Stimulated activated CD4-positive, alpha-beta T cell treated with anti-CD3 and anti-CD28 coated beads, TNF-alpha, amount 100 ng/mL, for 1 hour (primary cell): ENCODE results near the gene CCDC102B.
"Not testable (repeated sequence)": the region's sequence is repeated elsewhere in the genome, so short reads cannot be mapped to it uniquely, and the experiment has no call there.

ENCODE experiments used
- DNase-seq, 3 donors: peaks; one replicate each; pipeline ENCODE4 v3.0.0-alpha.2; 2020; ENCODE audit warnings: low read depth in 3 of 3, low spot score in 1 of 3

The CCDC102B gene

DNA sequence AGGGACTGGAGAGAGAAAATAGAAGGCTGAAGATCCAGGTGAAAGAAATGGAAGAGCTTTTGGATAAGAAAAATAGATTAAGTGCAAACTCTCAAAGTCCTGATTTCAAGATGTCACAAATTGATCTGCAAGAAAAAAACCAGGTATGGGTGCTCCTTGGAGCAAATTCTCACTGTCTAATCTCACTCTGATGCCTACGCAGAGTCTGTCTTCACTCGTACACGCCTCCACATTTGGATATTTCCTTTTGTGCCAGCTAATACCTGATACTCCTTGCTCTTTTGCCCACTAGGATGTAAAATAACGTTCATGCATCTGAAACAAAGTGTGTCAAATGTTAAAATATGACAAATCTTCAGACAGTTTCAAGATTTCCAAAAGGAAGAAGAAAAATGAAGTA is 99.4 kb downstream of the CCDC102B start:
- no peak for DNase-seq

DNA sequence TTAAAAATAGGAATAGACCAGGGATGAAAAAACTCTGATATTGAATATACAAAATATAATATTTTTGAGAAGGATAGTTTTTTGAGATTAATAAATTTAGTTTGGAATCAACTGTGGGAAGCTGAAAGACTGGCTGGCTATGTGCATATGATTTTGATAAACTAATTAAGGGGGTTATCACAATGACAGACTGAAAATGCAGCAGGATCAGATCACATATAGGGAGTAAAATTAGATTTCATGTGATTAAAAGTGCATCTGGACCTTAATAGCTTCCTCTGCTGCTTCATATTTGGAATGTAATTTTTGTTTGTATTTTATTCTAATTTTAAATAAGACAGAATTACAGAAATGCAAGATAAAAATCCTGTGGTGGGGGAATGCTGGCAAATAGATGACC is 111.7 kb downstream of the CCDC102B start:
- no peak for DNase-seq

DNA sequence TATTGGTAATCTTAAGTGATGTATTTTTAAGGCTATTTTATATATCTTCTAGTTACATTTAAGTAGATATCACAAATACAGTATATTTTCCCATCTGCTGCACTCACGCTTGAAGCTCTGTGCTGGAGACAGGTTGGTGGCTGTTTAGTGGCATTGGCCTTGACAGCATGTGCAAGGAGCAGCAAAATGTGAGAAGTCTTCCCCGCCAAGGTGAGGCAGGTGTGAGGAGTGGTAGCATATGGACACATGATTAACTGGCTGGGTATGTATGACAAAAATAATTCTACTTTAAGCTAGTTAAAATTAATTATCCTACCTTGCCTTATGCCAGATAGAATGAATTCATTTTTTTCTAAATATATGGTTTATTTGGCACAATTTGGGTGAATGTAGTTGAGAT is 117.2 kb downstream of the CCDC102B start:
- no peak for DNase-seq

DNA sequence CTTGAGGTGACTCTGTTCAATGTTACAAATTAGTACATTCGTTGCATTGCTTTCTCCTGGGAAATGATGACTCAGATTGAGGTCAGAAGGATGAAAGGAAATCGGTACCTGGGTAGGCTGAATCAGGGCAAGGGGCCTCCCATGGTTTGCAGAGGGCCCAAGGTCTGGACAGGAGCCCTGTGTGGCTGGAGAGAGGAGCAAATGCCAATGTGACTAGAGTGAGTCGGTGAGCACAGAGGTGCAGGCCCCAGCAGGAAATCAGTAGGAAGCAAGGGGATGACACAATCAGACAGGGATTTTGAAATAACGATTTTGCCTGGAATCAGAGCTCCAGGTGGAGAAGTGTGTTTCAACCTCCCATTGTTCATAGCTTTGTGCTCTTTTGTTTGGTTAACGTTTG is 118.9 kb downstream of the CCDC102B start:
- DNase-seq, result no peak

DNA sequence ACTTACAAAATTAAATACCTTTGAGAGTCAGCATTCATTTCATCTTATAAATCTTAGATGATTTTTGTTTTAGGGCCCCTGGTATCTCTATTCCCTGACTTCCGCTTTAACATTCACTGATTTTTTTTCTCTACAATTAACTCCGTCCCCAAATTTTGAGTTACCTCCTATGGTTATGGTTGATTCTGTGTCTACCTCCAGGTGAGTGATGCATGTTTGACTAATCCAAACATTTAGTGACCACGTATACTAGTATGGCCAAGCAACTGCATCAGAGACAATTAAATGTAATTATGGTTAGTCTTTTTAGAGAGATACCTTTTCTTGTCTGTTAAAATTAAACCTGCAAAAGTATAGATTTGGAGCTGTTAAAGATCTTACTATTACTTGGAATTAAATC is 120.3 kb downstream of the CCDC102B start:
- no peak for DNase-seq

DNA sequence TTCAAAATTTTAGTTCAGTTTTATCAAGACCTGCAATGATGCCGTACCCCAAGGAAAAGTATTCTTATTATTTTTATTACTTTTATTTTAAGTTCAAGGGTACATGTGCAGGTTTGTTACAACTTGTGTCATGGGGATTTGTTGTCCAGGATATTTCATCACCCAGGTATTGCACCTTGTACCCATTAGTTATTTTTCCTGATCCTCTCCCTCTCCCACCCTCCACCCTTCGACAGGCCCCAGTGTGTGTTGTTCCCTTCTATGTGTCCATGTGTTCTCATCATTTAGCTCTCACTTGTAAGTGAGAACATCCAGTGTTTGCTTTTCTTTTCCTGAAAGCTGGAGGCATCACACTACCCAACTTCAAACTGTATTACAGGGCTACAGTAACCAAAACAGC is 122.0 kb downstream of the CCDC102B start:
- DNase-seq, result no peak

DNA sequence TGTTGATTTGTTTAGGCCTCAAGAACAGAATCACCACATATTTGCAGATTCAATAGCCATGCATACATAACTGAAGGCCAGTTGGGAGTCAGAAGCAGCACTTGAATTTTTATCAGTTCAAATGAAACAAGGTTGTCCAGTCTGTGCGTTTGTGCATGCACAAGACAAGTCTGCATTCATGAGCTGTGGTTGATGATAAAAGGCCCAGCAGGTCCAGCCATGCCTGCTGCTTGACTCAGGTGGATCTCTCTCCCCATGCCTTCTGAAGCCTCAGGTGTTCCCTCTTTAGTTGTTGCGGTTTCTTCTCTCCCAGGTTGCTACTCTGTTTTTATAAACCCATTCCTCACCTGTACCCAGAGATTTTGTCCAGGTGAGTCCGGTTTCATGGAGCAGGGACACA is 124.5 kb downstream of the CCDC102B start:
- DNase-seq, result no peak

DNA sequence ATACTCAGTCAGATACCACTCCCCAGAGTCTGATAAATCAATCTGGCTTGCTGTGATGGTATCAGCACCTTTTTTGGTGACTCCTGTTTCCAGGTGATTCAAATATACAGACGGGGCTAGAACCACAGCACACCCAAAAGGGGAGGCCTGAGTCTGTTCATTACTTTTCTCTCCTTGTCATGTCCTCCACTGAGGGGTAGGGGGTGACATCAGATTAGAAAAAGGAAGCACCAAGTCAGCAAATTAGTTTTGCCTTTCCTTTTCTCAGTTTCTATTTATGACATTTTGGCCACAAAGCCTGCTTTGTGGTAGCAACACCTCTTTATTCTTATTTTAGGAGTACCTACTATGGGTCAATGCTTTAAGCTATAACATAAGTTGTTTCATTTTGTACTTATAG is 127.4 kb downstream of the CCDC102B start:
- no peak for DNase-seq

DNA sequence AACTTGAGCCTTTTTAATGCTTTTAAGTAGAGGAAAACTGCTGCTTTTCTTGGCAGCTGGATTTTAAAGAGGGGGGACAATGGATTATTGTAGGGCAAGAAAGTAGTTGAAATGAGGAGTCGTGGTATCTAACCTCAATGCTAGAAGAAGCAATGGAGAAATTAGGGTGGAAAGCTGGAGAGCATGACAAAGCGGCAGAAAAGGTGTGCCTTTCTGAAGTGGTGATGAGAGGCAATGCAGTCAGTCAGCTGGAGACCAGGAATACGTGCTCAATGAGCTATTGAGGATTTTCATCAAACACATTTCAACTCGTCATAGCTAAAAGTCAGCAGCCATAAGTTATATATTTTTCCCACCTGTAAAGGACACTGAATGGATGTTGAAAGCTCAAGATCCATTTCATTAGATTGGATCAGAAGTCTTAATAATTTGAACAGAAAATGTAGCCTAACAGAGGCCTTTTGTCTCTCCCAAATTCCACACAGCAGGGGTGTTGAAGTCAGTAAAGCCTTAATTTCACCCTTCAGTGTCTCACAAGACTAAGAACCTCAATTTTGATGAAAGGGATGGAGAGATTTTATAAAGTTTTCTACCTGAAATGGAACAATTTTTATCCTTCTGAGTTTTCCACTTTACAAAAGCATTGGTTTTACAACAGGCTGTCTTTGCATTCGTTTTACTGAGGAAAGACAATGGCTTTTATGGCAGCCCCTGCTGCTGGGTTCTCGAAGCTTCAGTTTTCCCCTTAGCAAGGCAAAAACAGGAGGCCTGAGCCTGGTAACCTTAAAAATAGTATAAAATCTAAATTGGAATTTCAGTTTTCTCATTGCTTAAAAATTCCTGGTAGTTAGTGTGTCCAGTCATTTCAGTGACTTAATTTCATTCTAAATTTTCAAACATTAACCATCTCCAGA is 131.1 kb downstream of the CCDC102B start:
- DNase-seq, result no peak

DNA sequence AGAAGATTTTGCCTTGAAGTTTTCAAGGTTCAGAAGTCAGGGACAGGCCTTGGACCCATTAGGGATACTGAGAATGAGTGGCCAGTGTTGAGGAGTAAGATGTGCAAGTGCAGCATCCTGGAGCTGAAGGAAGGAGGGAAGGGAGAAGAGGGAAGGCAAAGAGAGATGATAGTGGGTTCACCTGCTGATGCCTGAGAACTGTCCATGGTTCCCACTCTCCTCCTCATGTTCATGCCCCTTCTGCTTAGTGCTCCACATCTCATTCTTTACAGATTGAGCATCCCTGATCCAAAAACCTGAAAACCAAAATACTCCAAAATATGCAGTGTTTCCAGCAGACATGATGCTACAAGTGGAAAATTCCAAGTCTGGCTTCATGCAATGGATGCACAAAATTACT is 137.8 kb downstream of the CCDC102B start:
- DNase-seq, result no peak

DNA sequence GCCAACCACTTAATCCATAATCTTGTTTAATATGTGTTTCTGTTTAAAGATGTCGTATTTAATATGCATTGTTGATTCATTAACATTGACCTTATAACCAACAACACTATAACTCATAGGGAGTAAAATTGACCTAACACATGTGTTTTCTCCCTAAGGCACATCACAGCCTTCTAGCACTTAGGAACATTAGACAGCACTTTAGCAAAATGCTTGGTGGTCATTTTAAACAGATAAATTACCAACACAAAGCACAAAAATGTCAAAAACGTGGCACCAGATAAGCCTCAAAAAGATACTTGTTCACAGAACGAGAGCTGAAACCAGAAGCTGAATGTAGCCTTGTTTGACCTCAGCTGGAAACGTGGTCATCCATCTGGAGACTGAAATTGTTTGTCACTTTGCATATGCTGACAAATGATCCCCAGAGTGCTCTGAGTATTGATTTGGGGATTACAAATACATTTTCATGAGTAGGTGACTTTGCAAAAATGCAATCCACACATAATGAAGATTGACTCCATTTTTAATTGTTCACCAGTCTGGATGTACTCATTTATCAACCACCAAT is 139.2 kb downstream of the CCDC102B start:
- no peak for DNase-seq

DNA sequence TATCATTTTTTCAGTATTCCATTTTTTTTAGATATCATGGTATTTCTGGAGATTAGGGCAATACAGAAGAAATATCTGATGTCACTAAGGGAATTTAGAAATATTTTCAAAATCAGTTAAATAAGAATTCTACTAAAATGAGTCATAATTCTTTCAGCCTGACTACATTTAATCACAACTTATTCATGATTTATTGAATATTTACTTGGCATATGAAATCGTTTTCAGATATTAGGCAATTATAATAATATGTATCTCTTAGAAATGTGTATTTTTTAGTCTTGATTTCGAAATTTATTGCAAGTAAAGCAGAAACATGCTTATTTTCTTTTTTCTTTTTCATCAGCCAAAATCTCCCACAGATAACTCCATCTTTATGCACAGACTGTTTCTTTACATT is 142.2 kb downstream of the CCDC102B start:
- no peak for DNase-seq

DNA sequence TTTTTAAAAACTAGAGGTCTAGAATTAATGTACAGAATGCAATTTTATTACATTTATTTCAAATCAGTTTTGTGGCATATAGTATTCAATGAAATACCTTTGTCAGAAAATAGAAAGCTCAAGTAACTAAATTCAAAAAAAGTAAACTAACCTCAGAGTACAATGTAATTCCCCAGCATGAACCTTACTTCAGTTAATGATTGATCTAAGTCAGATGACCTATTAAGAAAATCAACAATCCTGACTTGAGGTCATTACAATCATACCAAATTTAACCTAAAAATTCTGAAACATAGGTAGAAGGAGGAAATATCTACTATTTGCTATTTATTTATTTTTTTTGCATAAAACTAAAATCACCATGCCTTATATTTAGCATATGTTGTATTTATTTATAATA is 142.9 kb downstream of the CCDC102B start:
- DNase-seq, result no peak

DNA sequence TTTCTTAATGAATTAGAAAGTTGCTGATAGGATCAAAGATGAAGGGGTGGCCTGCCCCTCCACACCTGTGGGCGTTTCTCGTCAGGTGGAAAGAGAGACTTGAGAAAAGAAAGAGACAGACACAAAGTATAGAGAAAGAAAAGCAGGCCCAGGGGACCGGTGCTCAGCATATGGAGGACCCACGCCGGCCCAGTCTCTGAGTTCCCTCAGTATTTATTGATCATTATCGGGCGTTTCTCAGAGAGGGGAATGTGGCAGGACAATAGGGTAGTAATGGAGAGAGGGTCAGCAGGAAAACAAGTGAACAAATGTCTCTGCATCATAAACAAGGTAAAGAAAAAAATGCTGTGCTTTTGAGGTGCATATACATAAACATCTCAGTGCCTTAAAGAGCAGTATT is 144.3 kb downstream of the CCDC102B start:
- no peak for DNase-seq

DNA sequence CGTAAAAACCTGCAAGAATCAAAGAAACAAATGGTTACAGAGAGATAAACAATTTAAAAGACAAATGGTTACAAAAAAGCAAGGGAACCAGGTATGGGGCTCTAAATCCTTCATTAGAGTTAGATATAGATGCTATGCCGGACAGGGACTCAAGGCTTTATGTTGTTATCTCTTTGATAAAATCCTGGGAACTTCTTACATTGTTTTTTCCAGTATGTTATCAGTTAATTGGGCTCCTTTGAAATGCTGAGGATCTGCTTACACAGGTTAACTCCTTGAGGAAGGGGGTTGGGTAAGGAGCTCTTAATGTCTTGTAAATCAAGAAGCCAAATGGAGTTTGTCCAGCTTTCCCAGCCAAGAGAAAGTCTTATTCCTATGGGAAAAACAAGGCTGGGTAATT is 146.0 kb downstream of the CCDC102B start:
- DNase-seq, result not testable (repeated sequence)

DNA sequence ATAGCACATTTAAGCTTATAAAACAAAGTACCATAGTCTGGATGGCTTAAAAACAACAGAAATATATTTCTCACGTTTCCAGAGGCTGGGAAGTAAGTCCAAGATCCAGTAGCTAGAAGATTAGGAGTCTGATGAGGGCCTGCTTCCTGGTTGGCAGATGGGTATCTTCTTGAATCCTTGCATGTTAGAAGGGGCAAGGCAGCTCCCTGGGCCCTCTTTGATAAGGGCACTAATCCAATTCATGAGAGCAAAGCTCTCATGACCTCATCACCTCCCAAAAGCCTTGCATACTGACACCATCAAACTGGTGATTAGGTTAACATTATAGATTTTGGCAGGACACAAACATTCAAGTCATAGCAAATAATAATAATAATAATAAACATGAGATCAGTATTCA is 146.4 kb downstream of the CCDC102B start:
- DNase-seq, result no peak

DNA sequence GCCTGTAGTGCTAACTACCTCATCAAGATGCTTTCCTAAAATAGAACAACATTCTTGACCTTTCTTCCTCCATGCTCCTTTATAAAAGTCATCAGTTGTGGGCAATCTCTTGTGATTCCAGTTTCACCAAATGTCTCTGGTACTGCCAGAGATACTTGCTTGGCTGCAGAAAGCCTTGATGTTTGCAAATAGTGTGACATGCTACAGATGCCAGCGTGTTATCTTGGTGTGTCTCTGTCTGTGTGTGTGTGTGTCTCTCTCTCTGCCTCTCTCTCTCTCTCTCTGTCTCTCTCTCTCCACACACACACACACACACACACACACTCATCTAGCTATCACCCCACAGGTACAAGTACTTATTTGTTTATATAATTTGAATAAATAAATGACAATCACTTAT is 146.9 kb downstream of the CCDC102B start:
- DNase-seq, result no peak

DNA sequence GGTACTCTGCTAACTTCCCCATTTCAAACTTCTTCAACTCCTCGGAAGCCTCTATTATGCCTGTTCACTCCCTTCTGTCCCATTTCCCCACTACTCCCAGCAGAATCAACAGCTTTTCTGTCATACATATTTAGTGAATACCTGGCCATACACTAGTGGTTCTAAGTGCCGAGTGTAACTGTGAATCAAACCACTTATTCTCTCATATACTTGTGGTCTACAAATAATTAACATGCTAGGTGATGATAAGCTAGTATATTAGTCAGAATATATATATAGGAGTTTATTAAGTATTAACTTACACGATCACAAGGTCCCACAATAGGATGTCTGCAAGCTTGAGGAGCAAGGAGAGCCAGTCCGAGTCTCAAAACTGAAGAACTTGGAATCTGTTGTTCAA is 150.7 kb downstream of the CCDC102B start:
- DNase-seq, result no peak

DNA sequence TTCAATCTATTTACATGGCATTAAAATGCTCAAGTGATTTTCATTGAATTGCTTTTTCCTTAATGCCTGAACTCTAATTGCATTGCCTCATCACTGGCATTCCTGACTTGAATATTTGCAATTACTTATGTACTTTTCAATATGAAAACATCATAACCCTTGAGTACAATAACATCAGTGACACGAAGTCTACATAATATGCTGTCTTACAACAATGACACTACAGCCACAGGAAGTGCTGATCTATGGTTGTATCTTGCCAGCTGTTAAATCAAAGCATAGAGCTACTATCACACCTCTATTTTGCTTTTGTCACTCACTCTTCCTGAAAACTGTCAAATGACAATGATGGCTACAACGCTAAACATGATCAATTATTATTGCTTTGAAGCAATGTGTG is 156.9 kb downstream of the CCDC102B start:
- no peak for DNase-seq

DNA sequence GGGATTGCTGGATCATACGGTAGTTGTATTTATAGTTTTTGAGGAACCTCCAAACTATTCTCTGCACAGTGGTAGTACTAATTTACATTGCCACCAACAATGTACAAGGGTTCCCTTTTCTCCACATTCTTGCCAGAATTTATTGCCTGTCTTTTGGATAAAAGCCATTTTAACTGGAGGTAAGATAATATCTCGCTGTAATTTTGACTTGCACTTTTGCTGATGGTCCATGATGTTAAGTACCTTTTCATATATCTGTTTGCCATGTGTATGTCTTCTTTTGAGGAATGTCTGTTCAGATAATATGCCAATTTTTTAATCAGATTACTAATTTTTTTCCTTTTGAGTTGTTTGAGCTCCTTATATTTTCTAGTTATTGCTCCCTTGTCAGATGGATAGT is 158.8 kb downstream of the CCDC102B start:
- DNase-seq, result no peak

DNA sequence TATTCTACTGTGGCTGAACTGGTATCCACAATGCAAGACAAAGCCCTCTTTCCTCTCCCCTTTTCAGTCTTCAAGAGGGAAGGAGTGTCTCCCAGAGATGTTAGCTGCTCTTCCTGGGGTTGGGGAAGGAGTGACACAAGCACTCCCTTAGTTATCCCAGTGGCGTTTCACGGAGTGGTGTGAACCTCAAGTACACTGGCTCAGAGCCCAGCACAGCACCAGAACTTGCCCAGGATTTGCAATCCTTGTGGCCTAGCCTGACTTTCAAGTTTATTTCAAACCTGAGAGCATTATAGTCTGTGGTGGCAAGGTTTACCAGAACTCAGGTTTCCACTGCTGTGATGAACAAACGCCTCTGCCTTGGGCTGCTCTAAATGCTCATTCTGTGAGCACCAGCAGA is 162.5 kb downstream of the CCDC102B start:
- no peak for DNase-seq

DNA sequence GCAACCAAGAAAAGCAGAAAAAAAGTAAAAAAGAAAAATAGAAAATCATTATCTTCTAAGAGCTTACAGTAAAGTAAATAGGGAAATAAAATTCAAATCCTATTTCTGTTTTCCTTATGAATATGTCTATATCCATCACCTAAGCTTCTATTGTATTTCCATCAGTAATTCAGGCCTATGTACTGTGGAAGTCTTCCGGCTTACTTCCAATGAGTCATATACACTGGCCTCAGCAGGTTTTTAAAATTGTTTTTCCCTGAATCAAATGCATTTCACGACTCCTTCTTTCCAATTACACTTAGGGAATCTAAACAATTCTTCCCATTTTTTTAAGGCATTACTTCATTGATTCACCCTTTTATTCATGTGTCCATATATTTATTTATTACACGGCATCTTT is 164.7 kb downstream of the CCDC102B start:
- no peak for DNase-seq

DNA sequence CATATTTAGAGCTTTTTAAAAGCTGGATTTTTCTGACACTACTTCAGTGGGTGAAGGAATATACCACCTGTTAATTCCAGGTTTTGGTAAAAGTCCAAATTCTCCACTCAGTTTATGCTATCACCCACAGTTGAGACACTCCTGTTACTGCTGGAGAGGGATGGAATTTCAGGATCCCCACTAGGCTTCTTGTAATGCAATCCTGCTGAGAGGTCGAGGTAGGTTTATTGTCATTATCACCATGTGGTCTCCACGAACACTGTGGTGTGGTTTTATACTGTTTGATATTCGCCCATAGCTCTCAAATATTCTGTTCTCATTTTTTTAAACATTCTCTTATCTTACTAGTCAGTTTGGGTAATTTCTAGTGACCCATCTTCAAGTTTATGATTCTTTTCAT is 167.9 kb downstream of the CCDC102B start:
- DNase-seq, result no peak
